Measurements from ENCODE around the gene MS4A15.
"Not testable (repeated sequence)": the region's sequence is repeated elsewhere in the genome, so short reads cannot be mapped to it uniquely, and the experiment has no call there.

The MS4A15 gene

DNA sequence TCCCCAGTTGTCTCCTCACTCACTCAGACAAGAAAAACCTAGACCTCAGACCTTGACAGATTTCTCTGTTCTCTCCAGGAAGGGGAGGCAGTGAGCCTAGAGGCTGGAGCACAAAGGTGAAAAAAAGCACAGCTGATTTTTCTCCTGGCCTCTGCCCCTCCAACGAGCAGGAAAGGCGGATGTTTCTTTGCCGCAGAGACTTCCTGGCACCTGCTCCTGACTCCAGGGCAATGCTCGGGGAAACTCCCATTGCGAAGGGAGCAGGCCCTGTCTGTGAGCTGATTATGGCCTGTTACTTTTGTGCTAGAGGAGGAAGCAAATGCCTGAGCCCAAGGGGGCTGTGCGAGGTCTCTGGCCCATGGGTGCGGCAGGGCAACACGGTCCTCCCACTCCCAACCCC, 53.9 kb downstream of the MS4A15 start:
- no peak for DNase-seq

- DNase-seq = no peak
Observed at GRCh38 chr11:60813324-60813723, 56.7 kb downstream of the MS4A15 start.

GRCh38 chr11:60814112-60814511, 57.4 kb downstream of the MS4A15 start:
- no peak for DNase-seq

- no peak for DNase-seq
Observed at GRCh38 chr11:60816590-60817157, 60.0 kb downstream of the MS4A15 start.

GRCh38 chr11:60818057-60818456, 61.4 kb downstream of the MS4A15 start:
- DNase-seq = no peak

DNA sequence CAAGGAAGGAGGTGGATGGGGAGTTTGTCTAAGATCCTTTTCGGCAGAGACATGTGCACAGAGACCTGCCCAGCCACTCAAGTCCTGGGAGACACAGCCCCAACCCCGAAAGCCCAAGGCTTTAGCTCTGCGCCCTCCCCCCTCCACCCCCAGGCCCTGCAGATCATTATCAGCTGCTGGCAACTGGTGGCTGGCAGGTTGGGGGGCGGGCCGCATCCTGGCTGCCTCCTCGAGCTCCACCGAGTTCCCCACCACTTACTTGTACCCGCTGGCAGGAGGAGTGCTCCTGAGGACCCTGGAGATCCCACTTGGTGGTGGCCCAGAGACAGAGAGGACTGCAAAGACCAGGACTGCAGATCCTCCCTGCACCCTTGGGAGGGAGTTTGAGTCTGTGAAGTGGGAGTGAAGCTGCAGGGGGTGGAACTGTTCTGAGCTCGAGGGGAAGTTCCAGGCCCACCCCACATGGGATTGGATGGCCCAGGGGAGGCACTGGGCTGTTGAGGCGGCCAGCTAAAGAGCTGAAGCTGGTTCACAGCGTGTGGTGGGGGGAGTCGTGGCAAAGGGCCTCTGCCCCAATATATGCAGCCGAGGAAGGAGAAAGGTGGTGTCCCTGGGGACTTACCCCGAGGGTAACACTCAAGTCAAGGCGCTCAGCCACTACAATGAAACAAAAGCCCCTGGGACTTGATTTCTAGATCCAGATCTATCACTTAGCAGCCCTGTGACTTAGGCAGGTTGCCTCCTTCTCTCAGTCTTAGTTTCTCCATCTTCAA, 65.3 kb downstream of the MS4A15 start:
- no peak for DNase-seq

- DNase-seq = not testable (repeated sequence)
Observed at GRCh38 chr11:60823745-60824306, 67.2 kb downstream of the MS4A15 start.

DNA sequence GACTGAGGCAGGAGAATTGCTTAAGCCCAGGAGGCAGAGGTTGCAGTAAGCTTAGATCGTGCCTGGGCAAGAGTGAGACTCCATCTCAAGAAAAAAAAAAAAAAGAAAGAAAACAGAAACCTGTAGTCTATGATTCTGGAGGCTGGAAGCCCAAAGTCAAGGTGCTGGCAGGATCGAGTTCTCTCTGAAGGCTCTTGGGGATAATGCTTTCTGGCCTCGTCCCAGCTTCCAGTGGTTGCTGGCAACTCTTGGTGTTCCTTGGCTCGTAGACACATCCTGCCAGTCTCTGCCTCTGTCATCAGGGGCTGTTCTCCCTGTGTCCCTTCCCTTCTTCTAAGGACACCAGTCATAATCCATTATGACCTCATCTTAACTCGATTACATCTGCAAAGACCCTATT, 68.5 kb downstream of the MS4A15 start:
- no peak for DNase-seq

GRCh38 chr11:60825790-60826189, 69.1 kb downstream of the MS4A15 start:
- no peak for DNase-seq
